Measurements from ENCODE around the gene TMC7. TPM values are rescaled to one million over a fixed set of nuclear protein-coding genes. Genes with fewer than 3 reads are reported as not detected.

TMC7 gene
- total and polyA plus RNA-seq, 2 of the 13 experiments (the other 11 are each of a cell fraction or from before 2014, with no cell fraction given) = 1.2 to 5.1 TPM

DNA sequence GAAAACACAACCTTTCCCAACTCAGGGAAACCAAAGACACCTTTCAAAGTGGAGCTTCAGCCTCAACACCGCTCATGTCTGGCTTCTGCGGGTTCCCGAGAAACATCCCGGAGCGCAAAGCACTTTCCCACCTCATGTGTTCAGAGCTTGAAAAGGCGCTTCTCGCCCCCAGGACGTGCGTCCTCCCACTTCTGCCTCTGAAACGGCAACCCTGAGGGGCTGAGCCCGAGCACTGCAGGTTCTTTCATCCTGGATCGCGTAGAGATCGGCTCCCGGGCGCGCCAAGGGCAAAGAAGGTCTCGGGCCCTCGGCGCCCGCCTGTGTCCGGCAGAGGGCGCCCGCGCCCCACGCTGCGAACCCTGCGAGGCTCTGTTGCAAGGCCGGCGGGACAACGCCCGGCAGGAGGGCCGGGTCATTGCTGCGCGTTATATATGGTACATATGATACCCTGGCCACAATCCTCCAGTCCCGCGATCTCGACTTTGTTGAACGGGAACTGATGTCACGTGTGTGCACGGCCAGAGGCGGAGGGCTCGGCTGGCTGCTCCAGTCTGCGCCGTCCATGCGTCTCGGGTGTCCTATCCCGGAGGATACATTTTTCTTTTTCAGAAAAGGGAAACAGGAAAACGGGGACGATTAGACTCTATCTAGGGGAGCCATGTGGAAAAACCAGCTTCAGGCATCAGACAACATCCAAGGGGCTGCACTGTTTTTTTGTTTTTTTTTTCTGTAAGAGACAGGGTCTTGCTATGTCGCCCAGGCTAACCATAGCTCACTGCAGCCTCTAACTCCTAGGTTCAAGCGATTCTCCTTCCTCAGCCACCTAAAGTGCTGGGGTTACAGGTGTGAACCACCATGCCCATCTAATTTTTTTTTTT lies 102.8 kb downstream of the TMC7 start (continued):
- no peak for TF ChIP-seq CSRNP2 (CRISPR knock-in tag; conservative IDR thresholded peaks at IDR 0.05; ENCODE audit: low read depth)
- no peak for TF ChIP-seq ZNF207 (IDR thresholded peaks at IDR 0.05; ENCODE audit: borderline replicate concordance)
- TF ChIP-seq ESRRA (CRISPR knock-in tag; IDR thresholded peaks at IDR 0.05; ENCODE audit: low read depth) = peak; percentile 99
- TF ChIP-seq, protein P1, sequence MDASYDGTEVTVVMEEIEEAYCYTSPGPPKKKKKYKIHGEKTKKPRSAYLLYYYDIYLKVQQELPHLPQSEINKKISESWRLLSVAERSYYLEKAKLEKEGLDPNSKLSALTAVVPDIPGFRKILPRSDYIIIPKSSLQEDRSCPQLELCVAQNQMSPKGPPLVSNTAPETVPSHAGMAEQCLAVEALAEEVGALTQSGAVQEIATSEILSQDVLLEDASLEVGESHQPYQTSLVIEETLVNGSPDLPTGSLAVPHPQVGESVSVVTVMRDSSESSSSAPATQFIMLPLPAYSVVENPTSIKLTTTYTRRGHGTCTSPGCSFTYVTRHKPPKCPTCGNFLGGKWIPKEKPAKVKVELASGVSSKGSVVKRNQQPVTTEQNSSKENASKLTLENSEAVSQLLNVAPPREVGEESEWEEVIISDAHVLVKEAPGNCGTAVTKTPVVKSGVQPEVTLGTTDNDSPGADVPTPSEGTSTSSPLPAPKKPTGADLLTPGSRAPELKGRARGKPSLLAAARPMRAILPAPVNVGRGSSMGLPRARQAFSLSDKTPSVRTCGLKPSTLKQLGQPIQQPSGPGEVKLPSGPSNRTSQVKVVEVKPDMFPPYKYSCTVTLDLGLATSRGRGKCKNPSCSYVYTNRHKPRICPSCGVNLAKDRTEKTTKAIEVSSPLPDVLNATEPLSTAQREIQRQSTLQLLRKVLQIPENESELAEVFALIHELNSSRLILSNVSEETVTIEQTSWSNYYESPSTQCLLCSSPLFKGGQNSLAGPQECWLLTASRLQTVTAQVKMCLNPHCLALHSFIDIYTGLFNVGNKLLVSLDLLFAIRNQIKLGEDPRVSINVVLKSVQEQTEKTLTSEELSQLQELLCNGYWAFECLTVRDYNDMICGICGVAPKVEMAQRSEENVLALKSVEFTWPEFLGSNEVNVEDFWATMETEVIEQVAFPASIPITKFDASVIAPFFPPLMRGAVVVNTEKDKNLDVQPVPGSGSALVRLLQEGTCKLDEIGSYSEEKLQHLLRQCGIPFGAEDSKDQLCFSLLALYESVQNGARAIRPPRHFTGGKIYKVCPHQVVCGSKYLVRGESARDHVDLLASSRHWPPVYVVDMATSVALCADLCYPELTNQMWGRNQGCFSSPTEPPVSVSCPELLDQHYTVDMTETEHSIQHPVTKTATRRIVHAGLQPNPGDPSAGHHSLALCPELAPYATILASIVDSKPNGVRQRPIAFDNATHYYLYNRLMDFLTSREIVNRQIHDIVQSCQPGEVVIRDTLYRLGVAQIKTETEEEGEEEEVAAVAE (CRISPR knock-in tag; IDR thresholded peaks at IDR 0.05; ENCODE audit: borderline replicate concordance) = no peak; the same call in 1 of the 2 replicates
- TF ChIP-seq TFDP1 (CRISPR knock-in tag; IDR thresholded peaks at IDR 0.05; ENCODE audit: borderline replicate concordance) = peak; percentile 84; the same call in 1 of the 2 replicates
- TF ChIP-seq HNF1A (IDR thresholded peaks at IDR 0.05; ENCODE audit: low read depth) = no peak
- TF ChIP-seq HNF1A (CRISPR knock-in tag; IDR thresholded peaks at IDR 0.05; ENCODE audit: borderline replicate concordance) = peak; percentile 45; the same call in 1 of the 2 replicates
- TF ChIP-seq, protein P2, sequence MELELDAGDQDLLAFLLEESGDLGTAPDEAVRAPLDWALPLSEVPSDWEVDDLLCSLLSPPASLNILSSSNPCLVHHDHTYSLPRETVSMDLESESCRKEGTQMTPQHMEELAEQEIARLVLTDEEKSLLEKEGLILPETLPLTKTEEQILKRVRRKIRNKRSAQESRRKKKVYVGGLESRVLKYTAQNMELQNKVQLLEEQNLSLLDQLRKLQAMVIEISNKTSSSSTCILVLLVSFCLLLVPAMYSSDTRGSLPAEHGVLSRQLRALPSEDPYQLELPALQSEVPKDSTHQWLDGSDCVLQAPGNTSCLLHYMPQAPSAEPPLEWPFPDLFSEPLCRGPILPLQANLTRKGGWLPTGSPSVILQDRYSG (CRISPR knock-in tag; IDR thresholded peaks at IDR 0.05) = peak; percentile 92
- TF ChIP-seq NFE2L1 (CRISPR knock-in tag; IDR thresholded peaks at IDR 0.05; ENCODE audit: borderline replicate concordance) = no peak
- peak; percentile 60; the same call in 1 of the 2 replicates for TF ChIP-seq POLR2AphosphoS5 (IDR thresholded peaks at IDR 0.05; ENCODE audit: low read depth, low read length)
- TF ChIP-seq ZBTB33 (CRISPR knock-in tag; IDR thresholded peaks at IDR 0.05) = peak; percentile 76
